ENCODE results near the gene HACD3. TPM values are rescaled to one million over a fixed set of nuclear protein-coding genes. Genes with fewer than 3 reads are reported as not detected.
"Not testable (repeated sequence)": the region's sequence is repeated elsewhere in the genome, so short reads cannot be mapped to it uniquely, and the experiment has no call there.

HACD3 gene
- total RNA-seq, 1 donor from 2014 or later, result 17.4 TPM

GRCh38 chr15:65549288-65549687 lies 19.0 kb downstream of the HACD3 start:
- ATAC-seq, result not testable (repeated sequence)

GRCh38 chr15:65550681-65551098 lies 20.4 kb downstream of the HACD3 start:
- no peak for ATAC-seq

- no peak for ATAC-seq
Observed at GRCh38 chr15:65551183-65551582, 20.9 kb downstream of the HACD3 start.

- not testable (repeated sequence) for ATAC-seq
Observed at GRCh38 chr15:65552851-65553250, 22.6 kb downstream of the HACD3 start.

- ATAC-seq, result no peak
Observed at GRCh38 chr15:65553691-65554090, 23.4 kb downstream of the HACD3 start.

GRCh38 chr15:65556622-65557021 lies 26.4 kb downstream of the HACD3 start:
- ATAC-seq, result no peak

GRCh38 chr15:65558336-65558735 lies 28.1 kb downstream of the HACD3 start:
- ATAC-seq, result no peak

- ATAC-seq, result no peak
Observed at GRCh38 chr15:65558997-65559760, 28.9 kb downstream of the HACD3 start.

GRCh38 chr15:65559941-65560340 lies 29.7 kb downstream of the HACD3 start:
- ATAC-seq, result no peak

GRCh38 chr15:65561934-65562333 lies 31.7 kb downstream of the HACD3 start:
- peak; percentile 39 for ATAC-seq

GRCh38 chr15:65569728-65570127 lies 39.5 kb downstream of the HACD3 start:
- peak; percentile 72 for ATAC-seq

GRCh38 chr15:65571971-65572370 lies 41.7 kb downstream of the HACD3 start:
- ATAC-seq, result no peak

GRCh38 chr15:65576664-65577063 lies 46.4 kb downstream of the HACD3 start:
- no peak for ATAC-seq

- ATAC-seq, result peak; percentile 17
Observed at GRCh38 chr15:65577129-65577996, 47.1 kb downstream of the HACD3 start.

- no peak for ATAC-seq
Observed at GRCh38 chr15:65578904-65579728, 48.9 kb downstream of the HACD3 start.

GRCh38 chr15:65579762-65580161 lies 49.5 kb downstream of the HACD3 start:
- ATAC-seq, result no peak

- peak; percentile 76 for ATAC-seq
Observed at GRCh38 chr15:65580287-65580686, 50.0 kb downstream of the HACD3 start.

- no peak for ATAC-seq
Observed at GRCh38 chr15:65583701-65584100, 53.4 kb downstream of the HACD3 start.

- no peak for ATAC-seq
Observed at GRCh38 chr15:65584241-65584640, 54.0 kb downstream of the HACD3 start.

GRCh38 chr15:65587094-65587493 lies 56.8 kb downstream of the HACD3 start:
- ATAC-seq, result no peak

GRCh38 chr15:65595960-65596359 lies 65.7 kb downstream of the HACD3 start:
- ATAC-seq, result no peak

- no peak for ATAC-seq
Observed at GRCh38 chr15:65598468-65598867, 68.2 kb downstream of the HACD3 start.

GRCh38 chr15:65599677-65600076 lies 69.4 kb downstream of the HACD3 start:
- ATAC-seq, result no peak
